Fibroblast of lung (primary cell): Measurements from ENCODE around the gene TAPBPL. TPM values are rescaled to one million over a fixed set of nuclear protein-coding genes. Genes with fewer than 3 reads are reported as not detected.

ENCODE experiments used
- DNase-seq, 2 donors: peaks; one replicate each; pipeline versions ENCODE4 v3.0.0 to v3.0.0-alpha.2; 2010; ENCODE audit warnings: low read depth in 2 of 2
- H2AFZ ChIP-seq: 2 replicates; pipeline ENCODE4 v1.5.1; 2012; ENCODE audit warnings: low read length, control low read depth, inconsistent platforms
- H3K27ac ChIP-seq: 2 replicates; pipeline ENCODE4 v1.5.1; 2011; ENCODE audit warnings: low read length, control low read depth; ENCODE audit not compliant: insufficient read depth
- H3K27me3 ChIP-seq: 2 replicates; pipeline ENCODE4 v1.5.1; 2011; ENCODE audit warnings: mild to moderate bottlenecking, low read length; ENCODE audit not compliant: control insufficient read depth, insufficient read depth
- H3K36me3 ChIP-seq: 2 replicates; pipeline ENCODE4 v1.5.1; 2011; ENCODE audit warnings: low read length; ENCODE audit not compliant: control insufficient read depth, insufficient read depth
- H3K4me1 ChIP-seq: 2 replicates; pipeline ENCODE4 v1.5.1; 2011; ENCODE audit warnings: low read length; ENCODE audit not compliant: control insufficient read depth, insufficient read depth; ENCODE audit errors: extremely low read depth
- H3K4me2 ChIP-seq: 2 replicates; pipeline ENCODE4 v1.5.1; 2011; ENCODE audit warnings: low read length, control low read depth; ENCODE audit not compliant: insufficient read depth; ENCODE audit errors: extremely low read depth
- H3K4me3 ChIP-seq, 4 experiments: fragments of 200-600 bp in 1 of 4; sonication (generic) in 1 of 4; replicated peaks in 1 of 4; 2 replicates each; pipeline ENCODE4 v1.5.1; 2011 to 2016; ENCODE audit warnings: low read length in 4 of 4, low read depth in 3 of 4, mild to moderate bottlenecking in 3 of 4, control low read depth in 2 of 4, inconsistent platforms in 1 of 4, mixed read lengths in 1 of 4; ENCODE audit not compliant: insufficient read depth in 1 of 4; ENCODE audit errors: control extremely low read depth in 1 of 4
- H3K79me2 ChIP-seq: 2 replicates; pipeline ENCODE4 v1.5.1; 2012; ENCODE audit warnings: mild to moderate bottlenecking, low read length, inconsistent platforms; ENCODE audit not compliant: control insufficient read depth, insufficient read depth
- H3K9ac ChIP-seq: 2 replicates; pipeline ENCODE4 v1.5.1; 2011; ENCODE audit warnings: mild to moderate bottlenecking, low read length, control low read depth; ENCODE audit not compliant: insufficient read depth
- H3K9me3 ChIP-seq: 2 replicates; pipeline ENCODE4 v1.5.1; 2012; ENCODE audit warnings: low read depth, low read length; ENCODE audit not compliant: control insufficient read depth, insufficient read depth
- H4K20me1 ChIP-seq: 2 replicates; pipeline ENCODE4 v1.5.1; 2011; ENCODE audit warnings: low read length; ENCODE audit not compliant: control insufficient read depth, insufficient read depth; ENCODE audit errors: extremely low read depth
- CTCF ChIP-seq, 2 donors: IDR thresholded peaks in 1 of 2; conservative IDR thresholded peaks in 1 of 2; 1 replicate in 1 of 2; 2 replicates in 1 of 2; pipeline ENCODE4 v1.5.1; 2011 to 2012; ENCODE audit warnings: low read length in 2 of 2, control low read depth in 1 of 2, inconsistent platforms in 1 of 2, low read depth in 1 of 2, mild to moderate bottlenecking in 1 of 2
- EZH2 ChIP-seq: IDR thresholded peaks from 2 replicates; pipeline ENCODE4 v1.5.1; 2012; ENCODE audit warnings: low read length, control low read depth, mild to moderate bottlenecking; ENCODE audit errors: missing control alignments
- polyA plus RNA-seq, 2 donors: library from polyadenylated mRNA; depleted of rRNA in 1 of 2; stranded (reverse) in 1 of 2; unstranded in 1 of 2; fragments of >200 nt; gene quantifications; 2 replicates each; pipeline ENCODE4 v1.2.1, GENCODE V29; 2011 to 2012; ENCODE audit warnings: missing spikeins in 1 of 2
- total RNA-seq: library from RNA; depleted of rRNA; stranded (reverse); fragments of >200 nt; gene quantifications from 2 replicates; pipeline ENCODE4 v1.2.1, GENCODE V29; 2014

The TAPBPL gene
- total and polyA plus RNA-seq, 2 donors (not counting 1 experiment from before 2014, with no cell fraction given): 14.0 to 17.3 TPM

- H3K36me3 ChIP-seq: peaks cover 33% of the 10 kb centered on the region
- no peak overlapping the region for H3K27ac ChIP-seq
- no peaks in the 10 kb centered on the region for H3K79me2 ChIP-seq
- H3K4me1 ChIP-seq: no peaks in the 10 kb centered on the region
- H4K20me1 ChIP-seq: no peaks in the 10 kb centered on the region
- H3K4me3 ChIP-seq: no peak overlapping the region
- TF ChIP-seq EZH2: no peak
- no peak for TF ChIP-seq CTCF (conservative IDR thresholded peaks at IDR 0.05 in 1 of 2, IDR thresholded peaks at IDR 0.05 in 1 of 2; ENCODE audit: low read depth in 1 of 2, low read length in 2 of 2)
- no peaks in the 10 kb centered on the region for H3K9me3 ChIP-seq
- DNase-seq: no peak
- no peaks in the 10 kb centered on the region for H3K27me3 ChIP-seq
- no peak overlapping the region for H3K9ac ChIP-seq
- H2AFZ ChIP-seq: no peak overlapping the region
- no peak overlapping the region for H3K4me2 ChIP-seq
These were observed 10.6 kb downstream of the TAPBPL start for GRCh38 chr12:6462234-6462995.

- Histone ChIP-seq H3K9me3 (no peaks in the 10 kb centered on the region), H3K27me3 (no peaks in the 10 kb centered on the region), H3K9ac (no peak overlapping the region), H3K79me2 (peaks cover 2% of the 10 kb centered on the region), H3K27ac (no peak overlapping the region), H4K20me1 (no peaks in the 10 kb centered on the region), H3K4me3 (no peak overlapping the region), H2AFZ (no peak overlapping the region), H3K4me1 (peaks cover 4% of the 10 kb centered on the region), H3K36me3 (peaks cover 29% of the 10 kb centered on the region), H3K4me2 (no peak overlapping the region)
- no peak for DNase-seq
- TF ChIP-seq CTCF (conservative IDR thresholded peaks at IDR 0.05 in 1 of 2, IDR thresholded peaks at IDR 0.05 in 1 of 2; ENCODE audit: low read depth in 1 of 2, low read length in 2 of 2): no peak
- TF ChIP-seq EZH2: no peak
These were observed 11.4 kb downstream of the TAPBPL start for GRCh38 chr12:6463216-6463615.

- Histone ChIP-seq H3K36me3 (peaks cover 27% of the 10 kb centered on the region), H3K27ac (no peak overlapping the region), H3K4me1 (peaks cover 9% of the 10 kb centered on the region), H3K9ac (no peak overlapping the region), H3K4me3 (no peak overlapping the region), H3K9me3 (no peaks in the 10 kb centered on the region), H2AFZ (no peak overlapping the region), H3K27me3 (no peaks in the 10 kb centered on the region), H3K4me2 (no peak overlapping the region), H4K20me1 (no peaks in the 10 kb centered on the region), H3K79me2 (peaks cover 8% of the 10 kb centered on the region)
- TF ChIP-seq CTCF (conservative IDR thresholded peaks at IDR 0.05 in 1 of 2, IDR thresholded peaks at IDR 0.05 in 1 of 2; ENCODE audit: low read depth in 1 of 2, low read length in 2 of 2): no peak
- TF ChIP-seq EZH2: no peak
- no peak for DNase-seq
These were observed 12.0 kb downstream of the TAPBPL start for GRCh38 chr12:6463858-6464257.
